H9 (cell line): ENCODE data around the gene LRP2. TPM values are rescaled to one million over a fixed set of nuclear protein-coding genes. Genes with fewer than 3 reads are reported as not detected.

Experiments used
- DNase-seq: peaks from one replicate; pipeline ENCODE4 v3.0.0-alpha.2; 2017
- H2AFZ ChIP-seq: one replicate; pipeline ENCODE4 v1.6.1; 2013; ENCODE audit warnings: mild to moderate bottlenecking, low read length, control low read depth, moderate library complexity
- H2AK5ac ChIP-seq: 2 replicates; pipeline ENCODE4 v1.6.1; 2013; ENCODE audit warnings: low read length, control low read depth, mixed read lengths; ENCODE audit not compliant: insufficient read length
- H2BK120ac ChIP-seq: one replicate; pipeline ENCODE4 v1.6.1; 2013; ENCODE audit warnings: low read depth, mild to moderate bottlenecking, low read length, control low read depth, inconsistent platforms; ENCODE audit not compliant: poor library complexity, severe bottlenecking
- H2BK12ac ChIP-seq: 2 replicates; pipeline ENCODE4 v1.6.1; 2013; ENCODE audit warnings: low read length, control low read depth, mixed read lengths, low read depth; ENCODE audit not compliant: insufficient read length
- H2BK15ac ChIP-seq: 2 replicates; pipeline ENCODE4 v1.6.1; 2013; ENCODE audit warnings: low read depth, low read length, control low read depth
- H2BK20ac ChIP-seq: one replicate; pipeline ENCODE4 v1.6.1; 2013; ENCODE audit warnings: low read depth, mild to moderate bottlenecking, low read length, control low read depth, inconsistent platforms; ENCODE audit not compliant: poor library complexity, severe bottlenecking
- H2BK5ac ChIP-seq: 2 replicates; pipeline ENCODE4 v1.6.1; 2013; ENCODE audit warnings: low read length, control low read depth, mixed read lengths; ENCODE audit not compliant: insufficient read length
- H3K14ac ChIP-seq: 2 replicates; pipeline ENCODE4 v1.6.1; 2013; ENCODE audit warnings: low read length, control low read depth; ENCODE audit not compliant: insufficient read depth
- H3K18ac ChIP-seq: 2 replicates; pipeline ENCODE4 v1.6.1; 2013; ENCODE audit warnings: low read depth, mild to moderate bottlenecking, mixed read lengths, low read length, control low read depth; ENCODE audit not compliant: insufficient read length
- H3K23ac ChIP-seq: 2 replicates; pipeline ENCODE4 v1.6.1; 2013; ENCODE audit warnings: low read length, control low read depth, mixed read lengths, low read depth; ENCODE audit not compliant: insufficient read length
- H3K23me2 ChIP-seq: 2 replicates; pipeline ENCODE4 v1.6.1; 2013; ENCODE audit warnings: low read depth, mild to moderate bottlenecking, mixed read lengths, low read length, control low read depth; ENCODE audit not compliant: insufficient read length, poor library complexity, severe bottlenecking
- H3K27ac ChIP-seq: 2 replicates; pipeline ENCODE4 v1.5.1; 2013; ENCODE audit warnings: low read length, control low read depth, mixed read lengths, low read depth; ENCODE audit not compliant: insufficient read length
- H3K27me3 ChIP-seq: 2 replicates; pipeline ENCODE4 v1.6.1; 2013; ENCODE audit warnings: low read length, control low read depth, inconsistent platforms; ENCODE audit not compliant: insufficient read depth
- H3K4ac ChIP-seq: 2 replicates; pipeline ENCODE4 v1.6.1; 2013; ENCODE audit warnings: low read depth, mild to moderate bottlenecking, control low read depth, inconsistent platforms, low read length, moderate library complexity
- H3K4me1 ChIP-seq: 2 replicates; pipeline ENCODE4 v1.6.1; 2013; ENCODE audit warnings: low read length, control low read depth, inconsistent platforms; ENCODE audit not compliant: insufficient read depth
- H3K4me2 ChIP-seq: 2 replicates; pipeline ENCODE4 v1.6.1; 2013; ENCODE audit warnings: low read length, control low read depth, mixed read lengths; ENCODE audit not compliant: insufficient read length, insufficient read depth
- H3K56ac ChIP-seq: 2 replicates; pipeline ENCODE4 v1.6.1; 2013; ENCODE audit warnings: low read depth, mild to moderate bottlenecking, mixed read lengths, low read length, control low read depth; ENCODE audit not compliant: insufficient read length
- H3K79me1 ChIP-seq: 2 replicates; pipeline ENCODE4 v1.6.1; 2013; ENCODE audit warnings: low read depth, mild to moderate bottlenecking, moderate library complexity, low read length, control low read depth, inconsistent platforms; ENCODE audit not compliant: insufficient read depth, poor library complexity, severe bottlenecking
- H3K79me2 ChIP-seq: 2 replicates; pipeline ENCODE4 v1.6.1; 2013; ENCODE audit warnings: low read length, control low read depth, inconsistent platforms; ENCODE audit not compliant: insufficient read depth
- H3K9ac ChIP-seq: 2 replicates; pipeline ENCODE4 v1.6.1; 2013; ENCODE audit warnings: low read length, control low read depth, mixed read lengths; ENCODE audit not compliant: insufficient read length; ENCODE audit errors: extremely low read depth
- H3K9me3 ChIP-seq: one replicate; pipeline ENCODE4 v1.6.1; 2013; ENCODE audit warnings: low read depth, low read length, inconsistent platforms; ENCODE audit not compliant: control insufficient read depth
- H3T11ph ChIP-seq: one replicate; pipeline ENCODE4 v1.6.1; 2013; ENCODE audit warnings: mild to moderate bottlenecking, low read length, control low read depth, inconsistent platforms
- H4K20me1 ChIP-seq: one replicate; pipeline ENCODE4 v1.6.1; 2013; ENCODE audit not compliant: control insufficient read depth, insufficient read length, insufficient read depth
- H4K5ac ChIP-seq: 2 replicates; pipeline ENCODE4 v1.6.1; 2013; ENCODE audit warnings: low read depth, mild to moderate bottlenecking, mixed read lengths, low read length, control low read depth; ENCODE audit not compliant: insufficient read length
- H4K8ac ChIP-seq: replicated peaks from 2 replicates; pipeline ENCODE4 v1.6.1; 2013; ENCODE audit warnings: low read length, control low read depth, mixed read lengths, low read depth; ENCODE audit not compliant: insufficient read length
- H4K91ac ChIP-seq: 2 replicates; pipeline ENCODE4 v1.6.1; 2013; ENCODE audit warnings: low read depth, mild to moderate bottlenecking, moderate library complexity, mixed read lengths, low read length, control low read depth; ENCODE audit not compliant: insufficient read length
- H3K27ac Mint-ChIP-seq, 3 experiments: 2 replicates in 2 of 3; 3 replicates in 1 of 3; pipeline ENCODE4 v1.8.0; 2020 to 2021; ENCODE audit warnings: mixed read lengths in 3 of 3, mild to moderate bottlenecking in 1 of 3, moderate library complexity in 1 of 3
- H3K27me3 Mint-ChIP-seq: 2 replicates; pipeline ENCODE4 v1.8.0; 2021; ENCODE audit warnings: low read depth, mild to moderate bottlenecking, moderate library complexity, mixed read lengths
- H3K36me3 Mint-ChIP-seq, 3 experiments: 2 replicates in 2 of 3; 3 replicates in 1 of 3; pipeline ENCODE4 v1.8.0; 2020 to 2021; ENCODE audit warnings: low read depth in 3 of 3, mixed read lengths in 3 of 3; ENCODE audit not compliant: insufficient read depth in 1 of 3
- H3K4me1 Mint-ChIP-seq, 2 experiments: 2 replicates each; pipeline ENCODE4 v1.8.0; 2020; ENCODE audit warnings: mixed read lengths in 2 of 2
- H3K4me3 Mint-ChIP-seq, 2 experiments: 2 replicates in 1 of 2; 3 replicates in 1 of 2; pipeline ENCODE4 v1.8.0; 2020 to 2021; ENCODE audit warnings: mild to moderate bottlenecking in 2 of 2, mixed read lengths in 2 of 2, moderate library complexity in 1 of 2
- H3K9me3 Mint-ChIP-seq, 2 experiments: 2 replicates in 1 of 2; 3 replicates in 1 of 2; pipeline ENCODE4 v1.8.0; 2020; ENCODE audit warnings: mild to moderate bottlenecking in 2 of 2, mixed read lengths in 2 of 2, moderate library complexity in 1 of 2
- WGBS: extraction: QIAGEN DNeasy Blood & Tissue Kit; methylation state at CpG from one replicate; pipeline ENCODE4 v1.1.7; 2013; ENCODE audit warnings: missing lambda C conversion rate, low lambda C conversion rate, mixed read lengths; ENCODE audit not compliant: insufficient read length; ENCODE audit errors: extremely low coverage; 5-methylcytosine and 5-hydroxymethylcytosine counted together
- total RNA-seq: library from RNA; stranded (reverse); gene quantifications from 2 replicates; pipeline ENCODE4 v1.2.1, GENCODE V29; 2021
- TF ChIP-seq, protein P1 (sequence below): fragments of 200-600 bp; sonication (generic); conservative IDR thresholded peaks from 3 replicates; pipeline ENCODE4 v1.8.0; 2021; ENCODE audit warnings: antibody characterized with exemption, mild to moderate bottlenecking

The LRP2 gene
- total RNA-seq, 1 experiment from 2014 or later = 1.4 TPM

DNA sequence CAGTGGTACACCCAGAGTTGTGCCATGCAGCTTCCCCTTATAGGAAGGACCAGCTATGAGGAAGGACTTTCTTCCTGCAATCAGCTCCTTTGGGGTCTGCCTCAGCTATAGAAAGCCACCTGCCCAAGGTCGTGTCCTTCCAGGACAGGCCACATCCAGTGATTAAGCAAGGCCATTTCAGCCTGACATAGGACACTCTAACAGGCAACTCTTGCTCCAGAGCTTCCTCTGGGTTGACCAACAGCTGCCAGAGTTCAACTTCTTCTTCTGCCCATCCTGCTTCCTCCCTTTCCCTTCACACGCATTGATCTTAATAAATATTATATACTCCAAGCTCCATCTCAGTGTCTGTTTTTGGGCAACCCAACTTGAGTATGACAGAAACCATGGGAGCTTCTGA is 12.8 kb downstream of the LRP2 start:
- Histone ChIP-seq H3K9me3 (no peaks in the 10 kb centered on the region), H3K27me3 (no peaks in the 10 kb centered on the region), H2BK120ac (no peak overlapping the region), H4K5ac (no peak overlapping the region), H2BK12ac (no peak overlapping the region), H3K27ac (no peak overlapping the region), H2BK15ac (no peak overlapping the region), H3K4me1 (no peaks in the 10 kb centered on the region), H3K9ac (no peak overlapping the region), H4K91ac (no peak overlapping the region), H2AK5ac (no peak overlapping the region), H4K8ac (no peak overlapping the region), H3K14ac (no peak overlapping the region), H3K79me1 (no peaks in the 10 kb centered on the region), H3K79me2 (no peaks in the 10 kb centered on the region; the same call in 1 of the 2 replicates), H2BK5ac (no peak overlapping the region), H3K23me2 (no peaks in the 10 kb centered on the region), H3K4me2 (no peak overlapping the region), H3T11ph (no peak overlapping the region), H3K56ac (no peak overlapping the region), H3K23ac (no peak overlapping the region), H2BK20ac (no peak overlapping the region), H3K18ac (no peak overlapping the region), H2AFZ (no peak overlapping the region), H4K20me1 (no peaks in the 10 kb centered on the region), H3K4ac (no peak overlapping the region)
- TF ChIP-seq, protein P1, sequence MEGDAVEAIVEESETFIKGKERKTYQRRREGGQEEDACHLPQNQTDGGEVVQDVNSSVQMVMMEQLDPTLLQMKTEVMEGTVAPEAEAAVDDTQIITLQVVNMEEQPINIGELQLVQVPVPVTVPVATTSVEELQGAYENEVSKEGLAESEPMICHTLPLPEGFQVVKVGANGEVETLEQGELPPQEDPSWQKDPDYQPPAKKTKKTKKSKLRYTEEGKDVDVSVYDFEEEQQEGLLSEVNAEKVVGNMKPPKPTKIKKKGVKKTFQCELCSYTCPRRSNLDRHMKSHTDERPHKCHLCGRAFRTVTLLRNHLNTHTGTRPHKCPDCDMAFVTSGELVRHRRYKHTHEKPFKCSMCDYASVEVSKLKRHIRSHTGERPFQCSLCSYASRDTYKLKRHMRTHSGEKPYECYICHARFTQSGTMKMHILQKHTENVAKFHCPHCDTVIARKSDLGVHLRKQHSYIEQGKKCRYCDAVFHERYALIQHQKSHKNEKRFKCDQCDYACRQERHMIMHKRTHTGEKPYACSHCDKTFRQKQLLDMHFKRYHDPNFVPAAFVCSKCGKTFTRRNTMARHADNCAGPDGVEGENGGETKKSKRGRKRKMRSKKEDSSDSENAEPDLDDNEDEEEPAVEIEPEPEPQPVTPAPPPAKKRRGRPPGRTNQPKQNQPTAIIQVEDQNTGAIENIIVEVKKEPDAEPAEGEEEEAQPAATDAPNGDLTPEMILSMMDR = no peak
- DNase-seq = no peak
- H3K27ac Mint-ChIP-seq = no peak overlapping the region
- no CpG with 5 or more reads among the region's 2 CpGs for WGBS
- no peaks in the 10 kb centered on the region for H3K9me3 Mint-ChIP-seq
- no peak overlapping the region for H3K4me3 Mint-ChIP-seq
- H3K36me3 Mint-ChIP-seq = no peaks in the 10 kb centered on the region
- H3K27me3 Mint-ChIP-seq = no peaks in the 10 kb centered on the region; the same call in none of the 2 replicates
- H3K4me1 Mint-ChIP-seq = 0 out of 4 replicates have a peak, but pooled peaks cover 0 to 2% of the 10 kb centered on the region in 2 experiments
